GM12892 (cell line): Measurements from ENCODE around the gene CCDC167.

ENCODE experiments used
- POLR2A ChIP-seq: IDR thresholded peaks from 2 replicates; pipeline ENCODE4 v1.6.1; 2011; ENCODE audit warnings: low read depth, low read length, control low read depth
- TAF1 ChIP-seq: IDR thresholded peaks from 2 replicates; pipeline ENCODE4 v1.6.1; 2011; ENCODE audit warnings: low read depth, mild to moderate bottlenecking, control low read depth, low read length, borderline replicate concordance

GRCh38 chr6:37435373-37435772 lies 64.3 kb downstream of the CCDC167 start:
- TF ChIP-seq POLR2A (no peak), TAF1 (no peak)
